NK-92 (cell line): Measurements from ENCODE around the gene PDE4D.

ENCODE experiments used
- DNase-seq: peaks from one replicate; lab custom pipeline; 2025; ENCODE audit not compliant: unreplicated experiment; lab: John Stamatoyannopoulos, UW

Gene PDE4D

DNA sequence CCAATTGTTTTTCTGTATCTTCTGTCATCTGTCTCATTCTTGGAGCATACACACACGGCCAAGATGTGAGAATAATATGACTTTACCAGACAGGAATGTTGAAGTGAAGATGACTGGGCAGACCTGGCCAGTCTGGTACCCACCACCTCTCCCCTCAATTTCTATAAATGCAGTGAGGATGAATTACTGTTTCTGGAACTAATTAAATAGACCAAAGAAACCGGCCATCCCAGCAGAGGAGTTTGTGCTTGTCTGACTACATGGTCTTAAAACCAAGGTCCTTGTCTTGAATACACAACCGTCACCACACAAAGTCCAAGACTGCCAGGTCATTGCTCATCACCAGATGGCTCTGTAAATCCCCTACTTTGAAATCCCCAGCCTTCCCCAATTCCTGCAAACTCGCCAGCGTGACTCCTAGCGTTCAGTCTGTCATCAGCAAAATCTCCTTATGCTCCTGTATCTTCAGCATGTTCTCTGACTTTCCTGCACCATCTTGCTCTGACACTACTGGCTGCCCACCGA is 147.2 kb downstream of the PDE4D start:
- no peak for DNase-seq

DNA sequence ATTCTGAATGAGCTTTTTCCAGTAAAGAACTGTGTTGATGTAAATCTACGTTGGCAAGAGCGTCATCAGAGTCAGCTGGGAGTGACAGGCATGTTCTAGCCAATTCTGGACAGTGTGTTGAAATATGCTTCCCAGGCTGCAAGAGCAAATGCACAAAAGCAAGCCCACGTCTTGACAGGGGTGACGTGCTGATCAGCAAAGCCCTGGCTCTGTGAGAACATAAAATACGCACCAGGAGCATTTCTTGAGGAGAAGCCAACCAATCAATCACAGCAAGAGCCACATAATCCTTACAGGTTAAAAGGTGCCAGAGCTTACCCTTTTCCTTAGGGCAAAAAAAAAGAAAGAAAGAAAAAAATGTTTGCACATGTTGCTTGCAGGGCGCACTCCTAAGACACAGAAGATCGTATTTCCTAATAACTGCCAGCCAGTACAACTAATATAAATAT is 148.1 kb downstream of the PDE4D start:
- DNase-seq: no peak

DNA sequence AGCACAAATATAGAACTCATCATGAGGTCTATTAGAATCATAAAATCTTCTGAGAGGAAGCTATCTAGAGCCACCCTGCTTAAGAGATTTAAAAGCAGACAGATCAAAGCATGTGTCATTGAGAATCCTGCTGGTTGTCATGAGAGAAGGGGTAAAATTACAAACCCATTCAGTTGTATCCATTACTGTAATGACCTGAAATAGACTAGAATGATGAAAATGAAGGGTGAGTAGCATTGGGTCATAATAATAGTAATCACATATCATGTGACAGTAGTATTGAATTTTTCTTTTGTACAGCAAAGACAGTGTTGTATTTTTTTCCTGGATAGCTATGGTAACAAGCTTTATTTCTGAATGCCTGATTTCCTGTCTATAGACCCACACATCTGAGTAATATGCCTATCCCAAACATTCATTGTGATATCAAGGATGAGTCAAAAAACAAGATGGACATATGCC is 149.0 kb downstream of the PDE4D start:
- no peak for DNase-seq

DNA sequence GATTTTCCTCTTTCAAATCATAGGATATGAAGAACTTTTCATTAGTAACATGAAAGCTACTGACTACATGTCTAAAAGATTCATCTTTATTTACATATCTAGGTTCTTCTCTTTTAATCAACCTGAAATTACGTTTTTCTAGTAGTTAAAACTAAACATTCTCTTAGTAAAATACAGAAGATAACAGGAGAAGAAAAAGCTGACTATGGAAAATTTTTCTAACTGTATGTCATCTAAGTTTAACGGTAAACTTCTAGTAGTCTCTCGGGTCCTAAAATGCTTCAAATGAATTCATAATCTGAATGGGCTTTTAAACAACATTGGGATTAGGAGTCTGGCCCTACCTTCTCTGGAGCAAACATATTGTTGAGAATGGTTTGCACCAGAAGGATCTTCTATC is 151.9 kb downstream of the PDE4D start:
- DNase-seq: no peak

DNA sequence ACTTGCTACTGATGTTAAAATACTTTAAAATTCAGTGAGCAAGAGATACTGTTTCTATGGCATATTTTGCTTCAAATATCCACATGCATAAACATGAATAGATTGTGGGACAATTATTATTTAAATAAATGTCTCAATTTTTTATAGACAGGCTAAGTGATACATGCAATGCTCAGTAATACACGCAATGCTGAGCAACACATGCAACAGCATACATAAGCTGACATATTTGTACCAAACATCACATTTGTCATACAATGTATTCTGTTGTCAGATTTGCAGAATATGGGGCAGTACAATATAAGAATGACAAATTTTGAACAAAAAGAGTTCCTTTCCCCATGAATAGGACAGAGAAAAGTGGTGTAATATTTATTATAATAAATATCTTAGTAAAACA is 155.5 kb downstream of the PDE4D start:
- no peak for DNase-seq

DNA sequence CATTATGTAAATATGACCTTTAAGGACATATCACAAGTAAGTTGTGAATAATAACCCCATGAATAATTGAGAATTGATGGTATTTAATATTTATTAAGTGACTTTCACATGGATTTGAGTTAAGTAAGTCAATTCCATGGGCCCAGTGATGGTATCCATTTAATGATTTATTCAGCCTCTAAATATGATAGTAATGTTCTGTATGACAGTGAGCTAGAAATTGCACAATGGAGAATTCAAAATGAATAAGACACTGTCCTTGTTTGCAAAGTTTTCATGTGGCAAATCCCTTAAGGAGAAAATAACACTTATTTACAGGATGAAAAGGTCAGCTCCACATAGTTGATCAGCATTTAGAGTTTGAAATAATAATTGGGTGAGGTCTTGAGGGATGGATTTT is 160.7 kb downstream of the PDE4D start:
- no peak for DNase-seq

DNA sequence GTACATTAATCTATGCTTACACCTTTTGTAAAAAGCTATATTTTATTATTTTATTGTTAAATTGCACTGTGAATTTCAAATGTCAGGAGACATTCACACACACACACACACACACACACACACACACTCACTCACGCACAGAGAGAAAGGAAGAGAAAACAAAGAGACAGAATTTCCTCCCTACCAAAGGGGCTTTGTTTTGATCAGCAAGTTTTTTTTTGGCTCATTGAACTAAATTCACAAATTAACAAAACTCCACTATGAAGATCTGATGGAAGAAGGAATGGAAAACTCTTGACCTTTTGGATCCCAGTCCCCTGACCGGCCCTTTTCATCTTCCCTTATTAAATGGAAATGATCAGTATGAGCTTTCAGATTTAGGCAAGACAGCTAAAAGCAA is 161.2 kb downstream of the PDE4D start:
- DNase-seq: no peak

DNA sequence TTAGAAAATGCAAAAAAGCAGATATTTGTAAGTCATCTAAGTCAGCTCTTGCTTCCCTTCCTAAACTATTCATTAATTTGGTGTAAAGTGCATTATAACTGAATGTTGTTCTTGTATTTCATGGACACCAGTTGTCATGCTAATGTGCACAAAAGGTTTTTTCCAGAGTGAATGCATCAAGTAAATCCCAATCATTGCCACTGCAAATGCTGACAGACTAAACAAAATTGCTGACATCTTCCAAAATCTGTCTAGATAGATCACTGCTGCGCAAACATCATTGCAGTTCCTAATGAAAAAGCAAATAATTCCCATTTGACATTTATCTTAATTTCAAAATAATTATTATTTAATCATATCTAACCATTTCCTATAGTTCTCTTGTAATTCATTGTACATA is 161.7 kb downstream of the PDE4D start:
- no peak for DNase-seq

DNA sequence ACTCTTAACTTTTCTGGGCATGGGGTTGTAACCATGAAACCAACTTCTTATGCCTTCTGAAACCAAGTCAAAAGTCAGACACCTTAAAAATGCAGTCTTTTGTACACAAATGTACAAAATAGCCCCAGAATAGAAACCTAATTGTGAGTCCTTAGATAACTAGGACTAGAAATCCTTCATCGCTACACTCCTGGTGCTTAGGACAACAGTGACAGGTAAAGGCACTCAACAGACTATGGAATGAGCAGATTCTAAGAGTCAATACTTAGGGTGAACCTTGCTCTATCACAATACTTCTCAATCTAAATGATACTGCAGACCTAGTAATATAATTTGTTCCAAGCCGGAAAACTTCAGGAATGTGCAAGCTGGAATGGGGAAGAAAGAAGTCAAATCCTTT is 163.7 kb downstream of the PDE4D start:
- no peak for DNase-seq

DNA sequence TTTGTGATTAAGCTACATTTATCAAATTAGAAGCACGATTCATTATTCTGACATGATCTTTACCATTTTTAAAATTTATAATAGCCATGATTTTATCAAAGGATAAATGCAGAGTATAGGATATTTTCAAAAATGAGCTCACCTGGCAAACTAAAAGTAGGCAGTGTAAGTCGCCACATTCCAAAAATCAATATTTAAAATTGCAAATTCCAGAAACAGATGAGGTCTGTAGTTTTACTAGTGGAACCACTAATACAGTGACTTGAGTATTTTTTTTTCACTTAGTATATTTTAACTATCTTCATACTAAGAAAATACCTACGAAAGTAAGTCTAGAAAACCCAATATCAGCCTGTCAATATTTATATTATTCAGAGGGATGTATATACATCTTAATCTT is 164.2 kb downstream of the PDE4D start:
- no peak for DNase-seq

DNA sequence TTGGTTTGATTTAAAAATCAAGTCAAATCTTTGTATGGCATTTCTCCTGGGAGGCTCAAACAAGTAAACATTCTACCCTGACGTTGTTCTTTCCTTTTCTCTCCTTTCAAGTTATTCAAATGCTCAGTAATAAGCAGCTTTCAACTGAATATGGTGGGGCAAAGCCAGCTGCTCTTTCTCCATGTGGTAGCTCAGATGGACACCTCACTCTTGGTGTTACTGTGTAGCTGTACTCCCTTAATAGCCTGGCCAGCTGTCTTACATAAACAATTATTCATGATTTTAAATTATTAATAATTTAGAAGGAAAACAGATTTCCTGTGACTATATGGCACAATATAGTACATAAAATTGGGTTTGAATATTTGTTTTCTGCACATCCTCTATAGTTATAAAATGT is 165.2 kb downstream of the PDE4D start:
- DNase-seq: no peak

DNA sequence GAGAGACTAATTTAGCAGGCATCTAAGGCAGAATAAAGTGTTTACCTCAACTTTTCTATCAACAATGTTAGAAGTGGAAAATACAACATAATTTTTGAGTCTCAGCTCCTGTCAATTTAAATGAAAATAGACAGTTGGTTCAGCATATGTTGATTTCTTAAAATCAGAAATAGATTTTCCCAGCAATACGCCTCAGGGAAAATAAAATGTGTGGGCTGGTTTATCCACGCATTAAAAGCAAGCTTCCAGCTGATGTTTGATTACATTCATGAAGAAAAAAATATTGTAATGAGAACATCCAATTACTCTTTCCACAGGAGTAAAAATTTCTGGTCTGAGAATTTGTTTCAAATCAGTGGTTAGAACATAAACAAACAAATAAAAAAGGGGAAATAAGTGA is 166.3 kb downstream of the PDE4D start:
- no peak for DNase-seq

DNA sequence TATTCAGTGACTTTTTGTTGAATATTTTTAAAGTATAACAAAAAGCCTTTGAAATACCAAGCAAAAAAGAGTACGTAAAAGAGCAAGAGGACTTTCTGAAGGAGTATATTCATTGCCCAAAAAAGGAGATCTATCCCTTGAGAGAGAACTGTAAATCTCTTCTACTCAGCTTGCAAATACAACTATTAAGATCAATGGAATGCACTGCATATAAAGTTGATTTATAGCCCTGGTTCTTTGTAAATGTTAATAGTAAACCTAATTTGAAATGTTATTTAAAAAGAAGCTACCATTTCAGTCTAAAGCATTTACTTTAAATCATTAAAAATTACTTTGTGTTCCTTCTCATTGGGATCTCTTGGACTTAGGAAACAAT is 168.1 kb downstream of the PDE4D start:
- DNase-seq: no peak

DNA sequence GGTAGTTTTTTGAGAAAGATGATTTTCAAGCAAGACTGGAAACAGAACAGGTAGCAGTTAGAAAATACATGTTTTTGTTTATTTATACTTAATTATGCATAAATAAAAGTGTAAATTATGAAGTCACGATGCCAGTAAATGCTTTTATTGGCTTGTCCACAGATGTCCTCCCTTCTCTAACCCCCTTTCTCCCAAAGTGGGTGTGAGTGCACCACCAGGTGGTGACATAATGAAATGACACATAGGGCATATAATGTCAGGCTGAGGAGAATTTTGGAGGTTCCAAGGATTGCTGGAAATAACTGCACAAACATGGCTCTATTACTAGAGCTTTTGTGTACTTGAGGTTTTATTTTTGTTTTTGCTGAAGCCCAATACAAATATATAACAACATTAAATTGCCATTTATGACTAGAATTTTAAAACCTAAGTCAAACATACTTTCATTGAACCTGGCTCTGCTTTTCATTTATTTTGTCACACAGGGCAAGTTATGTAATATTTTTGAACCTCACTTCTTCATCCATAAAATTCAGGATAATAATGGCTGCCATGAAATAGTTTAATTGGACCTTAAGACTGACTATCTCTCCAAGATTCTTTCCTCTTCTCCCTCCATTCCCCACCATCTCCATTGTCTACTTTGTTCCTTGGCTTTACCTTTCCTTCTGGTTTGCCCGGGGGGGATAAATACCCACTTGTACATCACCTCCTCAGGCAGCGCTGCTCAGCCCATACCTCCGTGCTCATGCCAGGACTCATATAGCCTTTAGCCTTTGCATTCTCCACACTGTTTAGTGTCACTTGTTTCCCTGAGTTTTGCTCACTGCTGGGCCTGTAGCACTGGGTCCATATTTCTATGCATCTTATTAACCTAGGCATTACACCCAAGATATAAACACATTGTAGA is 168.8 kb downstream of the PDE4D start:
- DNase-seq: no peak

DNA sequence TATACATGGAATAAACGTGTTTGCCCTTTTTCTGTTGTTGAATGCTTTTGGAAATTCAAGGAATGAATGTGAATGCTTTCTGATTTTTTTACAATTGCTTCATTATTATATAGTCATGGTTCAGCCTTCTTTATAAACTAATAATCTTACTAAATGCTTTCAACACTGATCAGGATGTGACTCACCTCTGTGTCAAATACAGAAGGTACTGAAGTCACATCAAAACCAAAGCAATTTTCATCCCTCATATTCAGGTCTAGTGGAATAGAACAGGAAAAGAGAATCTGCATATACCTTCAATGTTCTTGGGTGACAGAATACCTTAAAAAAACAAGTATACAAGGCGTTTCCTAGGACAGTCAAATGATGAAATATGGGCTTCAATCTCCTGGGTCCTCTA is 170.7 kb downstream of the PDE4D start:
- DNase-seq: no peak

DNA sequence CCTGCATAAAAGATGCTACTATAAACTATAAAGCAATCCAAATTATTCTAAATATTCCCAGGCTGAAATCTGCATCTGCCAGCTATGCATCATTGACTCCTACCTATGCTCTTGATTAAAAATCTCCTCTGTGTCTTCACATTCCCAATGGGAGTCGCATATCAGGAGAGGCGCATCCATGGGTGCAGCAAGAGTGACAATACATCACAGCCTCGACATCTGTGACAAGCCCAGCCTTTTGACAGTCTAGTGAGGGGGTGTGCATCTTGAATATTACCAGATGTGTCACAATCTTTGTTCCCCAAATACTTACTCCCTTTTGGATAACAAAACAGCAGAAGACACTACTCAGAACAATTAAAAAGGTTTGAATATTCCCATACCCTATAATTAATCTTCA is 171.8 kb downstream of the PDE4D start:
- no peak for DNase-seq

DNA sequence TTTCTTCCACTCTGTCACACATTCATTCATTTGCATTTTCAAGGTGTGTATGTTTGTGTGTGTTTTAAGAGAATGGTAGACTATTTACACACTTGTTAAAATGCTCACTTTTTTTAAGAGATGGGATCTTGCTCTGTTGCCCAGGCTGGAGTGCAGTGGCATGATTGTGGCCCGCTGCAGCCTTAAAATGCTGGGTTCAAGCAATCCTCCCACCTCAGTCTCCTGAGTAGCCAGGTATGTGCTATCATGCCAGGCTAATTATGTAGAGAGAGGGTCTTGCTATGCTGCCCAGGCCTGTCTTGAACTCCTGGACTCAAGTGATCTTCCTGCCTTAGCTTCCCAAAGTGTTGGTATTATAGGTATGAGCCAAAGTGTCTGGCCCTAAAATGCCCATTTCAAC is 173.5 kb downstream of the PDE4D start:
- no peak for DNase-seq

DNA sequence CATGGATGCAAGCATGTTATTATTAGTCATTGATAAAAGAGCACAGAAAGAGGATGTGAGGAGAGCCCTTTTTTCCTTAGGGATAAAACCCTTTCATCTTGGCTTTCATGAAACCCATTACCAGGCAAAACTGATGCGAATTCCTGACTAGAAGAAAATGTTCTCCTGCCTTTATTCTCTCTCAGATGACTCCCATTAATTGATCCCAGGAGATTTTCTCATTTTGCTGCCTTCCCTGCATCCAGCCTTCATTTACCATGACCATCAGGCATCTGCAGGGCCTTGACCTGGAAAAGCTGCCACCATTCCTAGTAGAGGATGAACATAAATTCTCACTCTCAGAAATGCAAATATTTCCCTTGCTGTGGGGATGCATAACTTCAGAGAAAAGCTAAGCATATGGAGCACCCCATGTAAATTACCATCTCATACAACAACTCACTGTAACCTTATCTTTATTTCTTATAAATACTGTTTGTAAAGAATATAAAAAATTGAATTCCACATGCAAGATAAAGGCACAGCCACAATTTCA is 176.5 kb downstream of the PDE4D start:
- DNase-seq: no peak

DNA sequence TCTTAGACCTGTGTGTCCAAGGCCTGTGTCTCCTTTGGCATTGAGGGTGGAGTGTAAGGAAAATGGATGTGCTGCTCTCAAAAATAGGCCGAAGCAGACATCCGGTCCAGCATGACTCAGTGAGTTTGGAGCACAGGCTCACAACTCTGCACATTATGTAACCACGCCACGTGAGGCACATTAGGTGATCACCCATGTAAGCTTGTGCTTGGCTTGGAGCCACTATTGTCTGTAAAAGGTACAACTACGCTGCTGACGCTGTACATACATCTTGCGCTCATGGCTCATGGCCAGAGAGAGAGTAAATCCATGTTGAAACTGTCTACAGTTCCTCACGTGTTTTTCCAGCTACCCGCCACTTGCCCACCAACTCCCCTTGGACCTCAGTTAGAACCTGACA is 177.5 kb downstream of the PDE4D start:
- no peak for DNase-seq

DNA sequence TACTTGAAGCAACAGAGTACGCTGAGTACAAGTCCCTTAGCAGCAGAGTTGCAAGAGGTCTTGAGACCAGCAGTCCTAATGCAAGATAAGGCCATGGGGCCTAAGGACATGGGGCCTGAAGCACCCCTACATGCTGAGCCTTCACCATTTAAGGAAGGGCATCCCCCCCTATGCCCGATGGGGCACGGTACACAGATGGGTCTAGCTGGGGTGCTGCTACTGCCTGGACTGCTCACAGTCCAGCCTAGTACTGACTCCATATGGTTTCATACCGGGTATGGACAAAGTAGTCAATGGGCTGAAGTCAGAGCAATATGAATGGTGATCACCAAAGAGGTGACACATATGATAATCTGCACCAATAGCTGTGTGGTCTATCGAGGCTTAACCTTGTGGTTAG is 178.3 kb downstream of the PDE4D start:
- no peak for DNase-seq

DNA sequence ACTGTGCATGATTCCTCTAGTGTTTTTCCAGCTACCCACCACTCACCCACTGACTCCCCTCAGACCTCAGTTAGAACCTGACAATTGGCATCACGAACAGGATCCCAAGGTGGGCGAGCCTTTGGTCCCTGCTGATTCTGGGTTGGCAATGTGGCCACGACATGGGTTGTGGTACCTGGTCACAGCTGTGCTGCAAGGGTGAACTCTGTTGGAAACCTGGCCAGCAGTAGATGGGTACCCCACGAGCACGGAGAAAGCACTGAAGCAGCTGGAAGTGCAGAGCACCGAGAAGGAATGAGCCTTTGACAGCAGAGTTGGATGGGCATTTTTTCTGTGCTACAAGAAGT is 180.1 kb downstream of the PDE4D start:
- DNase-seq: no peak

DNA sequence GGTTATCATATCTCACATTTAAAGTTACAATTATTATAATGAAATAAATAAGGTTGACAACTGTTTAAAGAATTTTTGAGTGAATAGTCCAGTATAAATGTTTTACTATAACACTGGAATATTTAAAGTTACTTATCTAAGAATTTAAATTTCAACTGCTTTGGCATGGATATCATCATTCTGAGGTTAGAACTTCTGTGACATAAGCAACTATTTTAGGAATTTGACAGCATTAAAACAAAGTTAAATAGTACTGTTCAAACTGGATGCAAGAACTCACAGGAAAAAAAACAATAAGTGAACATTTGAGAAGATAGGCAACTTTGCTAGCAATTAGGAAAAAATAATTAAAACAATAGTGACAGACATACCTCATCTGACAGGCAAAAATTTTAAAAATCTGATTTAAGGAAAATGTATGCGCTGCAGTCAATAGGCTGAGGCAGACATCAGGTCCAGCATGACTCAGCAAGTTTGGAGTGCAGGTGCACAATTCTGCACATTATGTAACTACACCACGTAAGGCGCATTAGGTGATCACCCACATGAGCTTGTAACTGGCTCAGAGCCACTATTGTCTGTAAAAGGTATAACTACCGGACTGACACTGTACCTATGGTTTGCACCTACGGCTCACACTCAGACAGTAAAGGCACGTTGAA is 180.6 kb downstream of the PDE4D start:
- DNase-seq: no peak
